SH-SY5Y (cell line): ENCODE results near the gene PKP3.

Experiments
- GATA2 ChIP-seq: IDR thresholded peaks from 2 replicates; pipeline ENCODE4 v1.6.1; 2011; ENCODE audit warnings: mild to moderate bottlenecking, low read depth, low read length
- GATA3 ChIP-seq: IDR thresholded peaks from 2 replicates; pipeline ENCODE4 v1.6.1; 2011; ENCODE audit warnings: low read depth, mild to moderate bottlenecking, low read length, moderate library complexity

DNA sequence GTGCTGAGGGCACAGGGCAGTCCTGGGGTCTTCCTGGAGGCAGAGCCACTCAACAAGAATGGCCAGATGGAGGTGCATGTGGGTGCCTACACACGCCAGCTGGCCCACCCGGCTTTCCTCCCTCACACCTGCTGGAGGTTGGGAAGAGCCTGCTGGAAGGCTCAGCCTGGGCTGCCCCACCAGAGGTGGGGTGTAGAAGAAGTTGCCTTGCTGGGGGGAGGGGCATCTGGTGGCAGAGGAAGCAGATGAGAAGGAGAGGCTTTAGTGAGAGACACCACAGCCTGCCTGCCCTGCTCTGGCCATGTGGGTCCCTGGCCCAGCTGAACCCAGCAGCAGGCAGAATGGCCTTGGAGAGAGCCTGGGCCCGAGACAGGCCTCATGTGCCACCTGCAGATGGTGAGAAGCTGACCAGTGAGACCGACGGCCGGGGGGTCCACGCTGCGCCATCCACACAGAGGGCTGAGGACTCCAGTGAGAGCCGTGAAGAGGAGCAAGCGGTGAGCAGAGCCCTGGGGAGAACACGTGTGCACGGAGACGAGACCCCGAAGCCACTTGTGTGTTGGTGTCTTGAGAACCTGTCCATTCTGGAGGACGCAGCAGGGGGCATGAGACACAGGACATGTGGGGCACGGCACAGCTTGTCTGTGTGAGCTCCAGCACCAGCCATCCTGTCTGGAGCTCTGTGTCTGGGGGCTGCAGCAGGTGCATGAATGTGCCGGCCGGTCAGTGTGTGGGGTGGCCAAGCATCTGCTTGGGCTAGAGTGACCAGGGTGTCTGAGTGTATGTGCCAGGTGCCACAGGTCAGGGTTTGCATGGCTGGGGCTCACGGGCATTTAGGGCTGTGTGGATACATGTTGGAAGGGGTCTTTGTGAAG lies 22.1 kb upstream of the PKP3 start:
- TF ChIP-seq GATA2 (no peak), GATA3 (no peak)
